ENCODE measurements around the gene SMARCAD1. TPM values are rescaled to one million over a fixed set of nuclear protein-coding genes. Genes with fewer than 3 reads are reported as not detected.
"Not testable (repeated sequence)": the region's sequence is repeated elsewhere in the genome, so short reads cannot be mapped to it uniquely, and the experiment has no call there.

Gene SMARCAD1
- total and polyA plus RNA-seq, 4 donors: 7.5 to 58.3 (median 14.4) TPM

GRCh38 chr4:94284889-94285288 lies 77.2 kb downstream of the SMARCAD1 start:
- 86 to 92% methylated on average over 1 of the region's 1 CpG for WGBS, 2 donors
- Histone ChIP-seq H3K4me1 (ENCODE audit: control insufficient read depth in 5 of 5, insufficient read depth in 5 of 5, low read length in 5 of 5) (no peaks in the 10 kb centered on the region), H3K36me3 (ENCODE audit: control insufficient read depth in 4 of 4, insufficient read depth in 4 of 4, low read length in 4 of 4) (peaks cover 6 to 34% (median 21%) of the 10 kb centered on the region in 4 donors), H3K9ac (ENCODE audit: insufficient read depth in 1 of 2, low read length in 2 of 2) (no peak overlapping the region), H3K4me3 (no peak overlapping the region), H3K27me3 (ENCODE audit: control insufficient read depth in 3 of 3, insufficient read depth in 3 of 3, low read length in 2 of 3) (no peaks in the 10 kb centered on the region), H3K27ac (ENCODE audit: low read depth in 1 of 2, low read length in 1 of 2) (no peak overlapping the region), H3K9me3 (ENCODE audit: control insufficient read depth in 4 of 4, insufficient read depth in 3 of 4, low read length in 3 of 4) (no peaks in the 10 kb centered on the region)
- no peak for ATAC-seq (ENCODE audit: insufficient read depth, low FRiP score)
- no peak for TF ChIP-seq CTCF (IDR thresholded peaks at IDR 0.05; ENCODE audit: control extremely low read depth, extremely low read depth)
- DNase-seq: no peak

- Histone ChIP-seq H3K9ac (ENCODE audit: insufficient read depth in 1 of 2, low read length in 2 of 2) (no peak overlapping the region), H3K4me1 (ENCODE audit: control insufficient read depth in 5 of 5, insufficient read depth in 5 of 5, low read length in 5 of 5) (no peaks in the 10 kb centered on the region), H3K27me3 (ENCODE audit: control insufficient read depth in 3 of 3, insufficient read depth in 3 of 3, low read length in 2 of 3) (no peaks in the 10 kb centered on the region), H3K27ac (ENCODE audit: low read depth in 1 of 2, low read length in 1 of 2) (no peak overlapping the region), H3K36me3 (ENCODE audit: control insufficient read depth in 4 of 4, insufficient read depth in 4 of 4, low read length in 4 of 4) (peaks cover 6 to 33% (median 19%) of the 10 kb centered on the region in 4 donors), H3K4me3 (no peak overlapping the region), H3K9me3 (ENCODE audit: control insufficient read depth in 4 of 4, insufficient read depth in 3 of 4, low read length in 3 of 4) (no peaks in the 10 kb centered on the region)
- TF ChIP-seq CTCF (IDR thresholded peaks at IDR 0.05; ENCODE audit: control extremely low read depth, extremely low read depth): no peak
- ATAC-seq (ENCODE audit: insufficient read depth, low FRiP score) (no peak), DNase-seq (peak in 1 of 3 donors; percentile 10)
- 97 to 98% methylated on average over 4 of the region's 4 CpGs for WGBS, 2 donors
Measured at GRCh38 chr4:94285666-94286065, 78.0 kb downstream of the SMARCAD1 start.

DNA sequence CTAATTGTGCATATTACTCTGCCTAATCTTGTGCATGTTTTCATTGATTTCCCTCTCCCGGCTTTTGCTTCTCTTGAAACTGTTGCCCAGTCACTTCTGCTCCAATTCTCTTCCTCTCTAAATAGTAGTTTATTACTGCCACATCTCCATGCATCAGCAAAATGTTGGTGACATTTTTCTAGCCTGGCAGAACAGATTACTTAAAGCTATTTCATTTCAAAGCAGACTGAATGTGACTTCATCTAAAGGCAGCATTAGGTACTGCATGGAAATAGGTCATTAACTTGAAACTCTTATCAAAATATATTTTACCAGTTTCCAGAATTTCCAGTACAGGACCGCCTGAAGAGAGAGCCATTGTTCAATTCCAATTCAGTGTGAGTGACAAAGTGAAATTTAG lies 82.6 kb downstream of the SMARCAD1 start:
- DNase-seq: no peak
- H3K4me1 ChIP-seq (ENCODE audit: control insufficient read depth in 5 of 5, insufficient read depth in 5 of 5, low read length in 5 of 5): no peaks in the 10 kb centered on the region
- ATAC-seq (ENCODE audit: insufficient read depth, low FRiP score): no peak
- H3K27ac ChIP-seq (ENCODE audit: low read depth in 1 of 2, low read length in 1 of 2): no peak overlapping the region
- H3K4me3 ChIP-seq: no peak overlapping the region
- H3K27me3 ChIP-seq (ENCODE audit: control insufficient read depth in 3 of 3, insufficient read depth in 3 of 3, low read length in 2 of 3): no peaks in the 10 kb centered on the region
- no peaks in the 10 kb centered on the region for H3K9me3 ChIP-seq (ENCODE audit: control insufficient read depth in 4 of 4, insufficient read depth in 3 of 4, low read length in 3 of 4)
- peaks cover 3 to 8% (median 5%) of the 10 kb centered on the region in 4 donors for H3K36me3 ChIP-seq (ENCODE audit: control insufficient read depth in 4 of 4, insufficient read depth in 4 of 4, low read length in 4 of 4)
- 94 to 99% methylated on average over 2 of the region's 2 CpGs for WGBS, 2 donors
- no peak overlapping the region for H3K9ac ChIP-seq (ENCODE audit: insufficient read depth in 1 of 2, low read length in 2 of 2)
- no peak for TF ChIP-seq CTCF (IDR thresholded peaks at IDR 0.05; ENCODE audit: control extremely low read depth, extremely low read depth)

DNA sequence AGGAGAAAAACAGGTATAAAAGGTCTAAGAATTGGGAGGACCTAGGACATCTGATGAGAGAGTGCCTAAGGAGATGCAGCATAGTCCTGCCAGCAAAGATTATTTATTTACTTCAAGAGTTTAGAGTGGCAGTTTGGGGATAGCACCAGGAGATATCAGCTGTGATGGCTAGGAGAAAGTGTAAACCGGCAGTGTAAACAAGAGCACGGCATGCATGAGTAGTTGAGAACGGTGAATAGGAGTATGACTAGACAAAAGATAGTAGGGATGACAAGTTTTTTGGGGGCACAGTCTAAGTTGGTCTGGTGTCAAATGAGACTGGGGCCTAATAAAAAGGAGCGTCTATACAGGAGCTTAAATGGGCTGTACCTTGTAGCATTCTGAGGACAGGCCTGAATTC lies 86.3 kb downstream of the SMARCAD1 start:
- not testable (repeated sequence) for H3K36me3 ChIP-seq (ENCODE audit: control insufficient read depth in 4 of 4, insufficient read depth in 4 of 4, low read length in 4 of 4); H3K4me1 ChIP-seq (ENCODE audit: control insufficient read depth in 5 of 5, insufficient read depth in 5 of 5, low read length in 5 of 5); H3K4me3 ChIP-seq; H3K27ac ChIP-seq (ENCODE audit: low read depth in 1 of 2, low read length in 1 of 2); DNase-seq; H3K27me3 ChIP-seq (ENCODE audit: control insufficient read depth in 3 of 3, insufficient read depth in 3 of 3, low read length in 2 of 3); ATAC-seq (ENCODE audit: insufficient read depth, low FRiP score); H3K9ac ChIP-seq (ENCODE audit: insufficient read depth in 1 of 2, low read length in 2 of 2); H3K9me3 ChIP-seq (ENCODE audit: control insufficient read depth in 4 of 4, insufficient read depth in 3 of 4, low read length in 3 of 4)
- 89 to 90% methylated on average over 4 of the region's 4 CpGs for WGBS, 2 donors

GRCh38 chr4:94295473-94295872 lies 87.8 kb downstream of the SMARCAD1 start:
- H3K36me3 ChIP-seq (ENCODE audit: control insufficient read depth in 4 of 4, insufficient read depth in 4 of 4, low read length in 4 of 4); H3K27me3 ChIP-seq (ENCODE audit: control insufficient read depth in 3 of 3, insufficient read depth in 3 of 3, low read length in 2 of 3); H3K4me3 ChIP-seq; DNase-seq; ATAC-seq (ENCODE audit: insufficient read depth, low FRiP score); H3K27ac ChIP-seq (ENCODE audit: low read depth in 1 of 2, low read length in 1 of 2); H3K9me3 ChIP-seq (ENCODE audit: control insufficient read depth in 4 of 4, insufficient read depth in 3 of 4, low read length in 3 of 4); H3K4me1 ChIP-seq (ENCODE audit: control insufficient read depth in 5 of 5, insufficient read depth in 5 of 5, low read length in 5 of 5); H3K9ac ChIP-seq (ENCODE audit: insufficient read depth in 1 of 2, low read length in 2 of 2): not testable (repeated sequence)
- WGBS, 2 donors: 53 to 64% methylated on average over 6 of the region's 6 CpGs

Data from lung (tissue), 12 donors.